HG03457 (cell line): ENCODE results near the gene DYDC2.

Experiments
- ATAC-seq: cut with Tn5 transposase; IDR thresholded peaks from one replicate; pipeline ENCODE4 v1.9.1; 2021; ENCODE audit warnings: moderate number of reproducible peaks; ENCODE audit not compliant: unreplicated experiment

DYDC2 gene

DNA sequence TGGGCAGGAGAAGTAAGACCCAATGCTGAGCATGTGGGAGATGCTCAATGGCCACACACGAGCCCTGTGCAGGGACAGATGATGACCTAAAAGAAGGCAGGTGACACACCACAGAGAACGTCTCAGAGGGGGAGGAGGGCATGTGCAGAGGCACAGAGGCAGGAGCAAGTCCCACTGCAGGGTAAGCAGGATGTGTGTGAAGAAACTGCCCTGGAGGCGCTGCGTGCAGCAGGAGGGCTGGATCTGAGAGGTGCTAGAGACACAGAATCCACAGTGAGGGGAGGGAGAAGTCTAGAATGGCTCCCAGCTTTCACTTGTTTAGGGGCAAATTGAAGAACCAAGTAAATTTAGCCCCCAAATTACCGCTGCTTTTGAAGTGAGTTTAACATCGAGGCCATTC, 14.9 kb downstream of the DYDC2 start:
- ATAC-seq, result no peak

DNA sequence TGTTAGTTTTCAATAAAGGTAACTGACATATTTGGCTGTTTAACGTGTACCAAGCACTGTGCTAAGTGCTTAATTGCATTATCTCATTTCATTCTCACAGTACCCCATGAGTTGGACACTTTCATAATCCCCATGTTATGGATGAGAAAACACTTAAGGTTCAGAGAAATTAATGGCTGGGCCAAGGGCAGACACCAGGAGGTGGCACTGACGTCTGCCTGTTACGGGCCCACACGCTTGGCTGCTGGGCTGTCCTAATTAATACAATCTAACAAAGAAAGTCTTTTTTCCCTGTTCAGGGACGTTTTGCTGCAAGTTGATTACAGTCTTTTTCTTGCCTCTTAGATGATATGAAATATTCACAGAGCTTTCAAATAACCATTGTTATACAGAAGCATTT, 16.1 kb downstream of the DYDC2 start:
- ATAC-seq, result no peak

- ATAC-seq, result no peak
Measured at GRCh38 chr10:80373502-80373901, 16.9 kb downstream of the DYDC2 start.

DNA sequence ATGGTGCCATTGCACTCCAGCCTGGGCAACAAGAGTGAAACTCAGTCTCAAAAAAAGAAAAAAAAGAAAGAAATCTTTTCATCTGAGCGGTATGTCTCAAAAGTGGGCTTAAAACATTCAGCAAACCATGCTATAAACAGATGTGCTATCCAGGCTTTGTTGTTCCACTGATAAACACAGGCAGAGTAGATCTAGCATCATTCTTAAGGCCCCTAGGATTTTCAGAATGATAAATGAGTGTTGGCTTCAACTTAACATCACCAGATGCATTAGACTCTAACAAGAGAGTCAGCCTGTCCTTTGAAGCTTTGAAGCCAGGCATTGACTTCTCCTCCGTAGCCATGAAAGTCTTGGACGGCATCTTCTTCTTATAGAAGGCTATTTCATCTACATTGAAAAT, 23.1 kb downstream of the DYDC2 start:
- no peak for ATAC-seq

DNA sequence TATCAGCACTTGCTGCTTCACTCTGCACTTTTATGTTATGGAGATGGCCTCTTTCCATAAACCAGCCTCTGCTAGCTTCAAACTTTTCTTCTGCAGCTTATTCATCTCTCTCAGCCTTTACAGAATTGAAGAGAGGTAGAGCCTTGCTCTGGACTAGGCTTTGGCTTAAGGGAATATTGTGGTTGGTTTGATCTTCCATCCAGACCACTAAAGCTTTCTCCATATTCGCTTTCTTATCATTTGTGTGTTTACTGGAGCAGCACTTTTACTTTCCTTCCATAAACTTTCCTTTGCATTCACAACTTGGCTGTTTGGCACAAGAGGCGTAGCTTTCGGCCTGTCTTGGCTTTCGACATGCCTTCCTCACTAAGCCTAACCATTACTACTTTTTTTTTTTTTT, 23.6 kb downstream of the DYDC2 start:
- no peak for ATAC-seq

- no peak for ATAC-seq
Measured at GRCh38 chr10:80382989-80383388, 26.4 kb downstream of the DYDC2 start.

DNA sequence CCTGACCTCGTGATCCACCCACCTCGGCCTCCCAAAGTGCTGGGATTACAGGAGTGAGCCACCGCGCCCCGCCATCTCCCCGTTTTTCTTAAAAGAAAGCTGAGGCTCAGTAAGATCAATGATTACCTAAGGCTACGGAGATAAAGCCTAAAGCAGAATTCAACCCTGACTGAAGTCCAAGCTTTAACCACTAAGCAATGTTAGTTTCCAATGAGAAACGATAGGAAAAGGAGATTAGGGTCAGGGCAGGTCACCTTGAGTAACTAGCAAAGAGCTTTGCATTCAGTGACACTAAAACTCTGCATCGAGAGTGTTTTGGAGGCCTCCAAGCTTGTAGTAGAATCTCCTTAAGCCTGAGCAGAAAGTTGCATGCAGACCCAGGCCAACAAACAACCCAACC, 34.2 kb downstream of the DYDC2 start:
- ATAC-seq, result no peak

- no peak for ATAC-seq
Measured at GRCh38 chr10:80392250-80392649, 35.7 kb downstream of the DYDC2 start.

- ATAC-seq, result no peak
Measured at GRCh38 chr10:80394358-80394916, 37.9 kb downstream of the DYDC2 start.

- no peak for ATAC-seq
Measured at GRCh38 chr10:80397014-80397413, 40.4 kb downstream of the DYDC2 start.

GRCh38 chr10:80400136-80400804, 43.7 kb downstream of the DYDC2 start:
- ATAC-seq, result no peak

DNA sequence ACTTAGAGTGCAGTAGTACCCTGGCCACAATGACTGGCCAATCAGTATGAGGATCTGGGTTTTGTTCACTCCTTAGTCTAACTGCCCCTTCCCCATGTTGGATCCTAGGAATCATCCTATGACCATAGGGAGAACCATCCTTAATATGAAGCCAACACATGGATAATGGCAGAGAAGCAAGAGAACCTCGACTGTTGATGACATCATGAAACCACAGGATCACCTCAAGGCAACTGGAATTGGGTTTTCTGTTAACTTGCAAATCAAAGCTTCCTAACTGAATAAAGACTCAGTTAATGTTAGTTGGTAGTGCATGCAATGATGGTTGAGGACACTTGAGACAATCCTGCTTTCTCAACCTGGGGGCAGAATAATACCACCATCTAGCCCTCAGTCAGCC, 48.5 kb downstream of the DYDC2 start:
- ATAC-seq, result no peak

DNA sequence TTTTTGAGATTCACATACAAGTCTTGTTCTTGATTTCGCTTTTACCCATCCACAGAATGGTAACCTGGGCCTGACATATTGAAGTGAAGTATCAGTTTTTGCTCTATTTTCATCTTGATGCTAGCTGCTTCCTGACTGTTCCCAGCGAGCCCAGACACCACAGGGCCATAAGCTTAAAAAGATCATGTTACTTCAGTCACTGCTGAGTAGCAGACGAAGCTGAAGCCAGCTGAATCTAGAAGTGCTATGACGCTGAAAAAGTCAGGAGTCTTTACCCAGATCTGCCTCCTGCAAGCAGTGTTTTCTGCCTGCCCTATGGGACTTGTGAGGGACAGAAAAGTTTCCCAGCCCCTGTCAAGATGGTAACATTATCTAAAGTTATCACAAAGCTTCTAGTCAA, 49.0 kb downstream of the DYDC2 start:
- no peak for ATAC-seq

GRCh38 chr10:80406204-80406603, 49.6 kb downstream of the DYDC2 start:
- no peak for ATAC-seq

- peak; percentile 33 for ATAC-seq
Measured at GRCh38 chr10:80407812-80408241, 51.2 kb downstream of the DYDC2 start.

GRCh38 chr10:80408242-80409101, 51.9 kb downstream of the DYDC2 start, which contains the start of gene PRXL2A:
TSS of gene PRXL2A (plus strand) at chr10:80408551. CDS start at chr10:80420468, 11,917 bp downstream.
- peak; percentile 88 for ATAC-seq

DNA sequence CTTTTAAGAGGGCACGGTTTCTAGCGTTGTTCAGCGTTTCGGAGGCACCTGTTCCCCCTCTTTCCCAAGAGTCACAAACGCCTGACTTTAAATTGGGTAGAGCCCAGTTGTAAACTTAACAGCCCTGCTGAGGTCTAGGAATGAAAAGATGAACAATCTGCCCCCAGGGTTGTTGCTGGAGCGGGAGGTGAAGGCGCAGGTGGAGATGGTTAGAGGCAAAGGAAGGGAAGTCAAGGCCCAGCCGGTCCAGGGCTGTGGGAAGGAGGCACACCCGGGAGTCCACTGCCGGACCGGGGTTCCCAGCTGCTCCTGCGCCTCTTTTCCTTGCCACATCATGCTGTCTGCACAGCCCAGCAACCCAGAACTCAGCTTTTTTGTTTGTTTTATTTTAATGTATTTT, 52.5 kb downstream of the DYDC2 start:
- no peak for ATAC-seq

DNA sequence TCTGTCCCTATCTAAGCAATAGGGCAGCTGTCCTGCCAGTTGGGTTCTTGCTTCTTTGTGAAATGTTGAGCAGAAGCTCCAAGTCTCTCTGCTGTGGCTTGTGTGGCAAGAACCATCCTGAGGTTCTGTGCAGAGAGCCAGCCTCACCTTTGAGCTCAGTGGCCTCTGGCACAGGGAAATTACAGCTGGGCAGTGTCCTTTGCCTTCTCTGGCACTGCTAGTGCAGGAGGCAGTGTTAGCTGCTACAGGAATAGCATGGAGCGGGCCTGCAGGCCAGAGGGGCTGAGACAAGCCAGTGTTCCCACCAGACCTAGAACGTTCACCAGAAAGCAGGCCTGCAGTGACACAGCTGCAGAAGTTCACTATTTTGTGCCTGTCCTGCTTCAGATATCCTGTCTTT, 53.5 kb downstream of the DYDC2 start:
- ATAC-seq, result no peak

DNA sequence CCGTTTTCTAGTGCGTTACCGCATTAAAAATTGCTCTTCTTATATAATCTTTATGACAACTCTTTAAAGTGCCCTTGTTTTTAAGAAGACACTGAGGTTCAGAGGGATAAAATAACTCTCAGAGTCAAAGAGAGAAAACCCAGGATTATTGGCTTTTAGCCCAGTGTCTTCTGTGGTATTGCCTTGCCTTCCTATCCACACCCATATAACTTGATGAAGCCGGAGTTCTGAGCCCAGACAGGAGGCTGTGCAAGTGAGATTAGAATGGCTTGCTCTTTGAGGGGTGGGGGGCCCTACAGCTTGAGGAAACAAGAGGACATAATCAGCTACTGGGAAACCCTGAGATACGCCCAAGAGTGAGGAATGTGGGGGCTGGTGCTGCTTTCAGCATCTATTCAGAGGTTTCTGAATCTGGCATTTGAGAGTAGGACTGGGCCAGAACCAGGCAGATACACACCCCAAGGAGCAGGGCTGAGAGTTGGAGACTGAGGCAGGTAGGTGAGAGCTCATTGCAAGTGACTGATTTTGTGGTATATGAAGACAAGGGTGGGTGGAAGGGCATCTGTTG, 54.1 kb downstream of the DYDC2 start:
- ATAC-seq, result no peak

DNA sequence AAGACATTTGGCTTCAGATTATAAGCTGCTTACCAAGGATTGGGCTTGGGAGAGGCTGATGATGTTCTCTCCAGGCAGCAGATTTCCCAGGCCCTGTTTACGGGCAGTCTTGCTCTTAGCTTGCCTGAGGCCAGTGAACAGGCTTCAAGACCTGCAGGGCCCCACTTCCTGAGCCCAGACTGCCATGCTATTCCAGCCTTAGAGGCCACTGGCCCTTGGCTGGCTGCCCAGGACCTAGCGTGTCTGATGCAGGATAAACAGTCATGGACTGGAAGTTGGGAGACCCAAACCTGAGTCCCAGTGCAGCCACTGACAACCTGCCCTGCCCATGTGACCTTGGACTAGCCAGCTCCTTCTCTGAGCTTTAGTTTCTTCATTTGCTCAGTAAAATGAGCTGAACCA, 54.7 kb downstream of the DYDC2 start:
- ATAC-seq, result no peak

DNA sequence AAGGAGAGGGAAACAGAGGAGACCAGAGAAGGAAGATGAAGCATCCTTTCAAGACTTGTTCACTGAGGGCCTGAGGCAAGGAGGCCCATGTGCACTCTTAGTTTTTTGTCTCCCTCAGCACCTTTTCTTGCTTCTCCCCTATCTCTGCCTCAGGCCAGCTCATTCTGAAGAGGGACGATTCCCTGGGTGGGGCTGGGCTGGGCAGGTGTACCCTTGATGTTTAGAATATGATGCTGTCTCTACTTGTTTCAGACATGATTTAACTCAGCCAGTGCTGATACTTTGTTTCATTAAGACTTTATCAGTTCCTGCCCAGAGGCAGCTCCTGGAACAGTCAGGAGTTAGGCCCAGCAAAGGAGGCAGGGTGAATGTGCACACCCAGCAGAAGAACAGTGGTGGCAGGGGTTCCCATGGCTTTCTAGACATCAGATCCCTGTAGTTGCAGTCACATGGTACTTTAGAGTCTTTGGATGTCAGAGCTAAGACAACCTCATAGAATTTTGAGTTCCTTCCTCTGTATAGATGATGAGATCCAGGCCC, 55.2 kb downstream of the DYDC2 start:
- no peak for ATAC-seq
